HG03196 (cell line): ENCODE results near the gene UGT1A9.
"Not testable (repeated sequence)": the region's sequence is repeated elsewhere in the genome, so short reads cannot be mapped to it uniquely, and the experiment has no call there.

ENCODE experiments used
- ATAC-seq: cut with Tn5 transposase; IDR thresholded peaks from one replicate; pipeline ENCODE4 v1.9.1; 2021; ENCODE audit not compliant: unreplicated experiment

Gene UGT1A9

GRCh38 chr2:233671290-233672161 is at the start of gene UGT1A9:
Gene UGT1A9 (plus strand): TSS chr2:233671898. CDS start chr2:233671935, 37 bp downstream.
- no peak for ATAC-seq

- ATAC-seq, result no peak
These were observed 44.2 kb upstream of the UGT1A9 start for GRCh38 chr2:233627331-233628025.

- not testable (repeated sequence) for ATAC-seq
These were observed 35.4 kb upstream of the UGT1A9 start, which contains the start of gene UGT1A10 for GRCh38 chr2:233636306-233636705. Gene UGT1A10 (plus strand): TSS chr2:233636448. CDS start chr2:233636523, 75 bp downstream.

DNA sequence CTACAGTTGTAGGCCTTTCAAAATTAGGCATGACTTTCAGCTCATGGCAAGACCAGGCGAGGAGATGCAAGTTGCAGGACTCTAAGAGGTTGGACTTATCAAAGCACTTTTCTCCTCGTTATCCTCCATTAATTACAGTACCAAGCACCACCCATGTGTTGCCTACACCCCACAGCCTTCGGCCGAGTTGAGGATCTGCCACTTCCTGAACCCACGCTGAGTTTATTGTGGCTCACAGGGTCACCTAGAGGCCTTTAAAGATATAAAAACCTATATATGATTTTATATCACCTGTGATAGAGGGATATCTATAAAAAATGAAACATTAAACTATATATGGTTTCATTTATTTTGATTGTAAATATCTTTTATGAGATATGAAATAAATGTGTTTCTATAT is 32.9 kb upstream of the UGT1A9 start:
- no peak for ATAC-seq

DNA sequence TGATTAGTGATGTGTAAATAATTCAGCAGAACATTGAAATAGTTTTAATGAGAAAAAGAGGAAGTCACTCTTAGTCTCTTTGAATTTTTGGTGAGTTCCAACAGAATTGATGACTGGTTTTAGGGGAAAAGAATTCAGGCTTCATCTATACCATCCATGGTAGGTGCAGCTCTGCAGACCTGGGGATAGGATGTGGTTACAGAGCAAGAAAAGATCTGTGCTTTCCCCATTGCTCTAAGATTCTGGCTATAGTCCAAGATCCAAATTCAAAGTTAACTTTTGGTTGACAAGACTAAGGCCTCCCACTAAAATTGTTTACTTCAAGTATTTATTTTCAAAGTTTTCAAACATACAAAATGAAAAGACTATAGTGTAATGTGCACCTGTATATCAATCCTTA is 31.8 kb upstream of the UGT1A9 start:
- ATAC-seq, result no peak

GRCh38 chr2:233643128-233643527 is 28.6 kb upstream of the UGT1A9 start:
- no peak for ATAC-seq

GRCh38 chr2:233646033-233646432 is 25.7 kb upstream of the UGT1A9 start:
- not testable (repeated sequence) for ATAC-seq

DNA sequence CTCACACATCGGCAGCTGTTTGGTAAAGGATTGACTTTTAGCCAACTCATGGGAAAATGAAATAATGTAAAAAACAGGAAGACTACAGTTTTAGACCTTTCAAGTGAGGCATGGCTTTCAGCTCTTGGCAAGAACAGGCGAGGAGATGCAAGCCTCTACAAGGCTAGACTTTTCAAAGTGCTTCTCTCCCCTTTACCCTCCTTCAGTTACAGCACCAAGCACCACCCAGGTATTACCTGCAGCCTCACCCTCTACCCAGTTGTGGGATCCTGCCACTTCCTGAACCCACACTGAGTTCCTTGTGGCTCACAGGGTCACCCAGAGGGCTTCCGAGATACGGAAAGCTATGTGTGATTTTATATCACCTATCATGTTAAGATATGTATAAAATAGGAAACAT is 20.7 kb upstream of the UGT1A9 start:
- ATAC-seq, result no peak

- ATAC-seq, result no peak
These were observed 20.3 kb upstream of the UGT1A9 start for GRCh38 chr2:233651430-233651829.

DNA sequence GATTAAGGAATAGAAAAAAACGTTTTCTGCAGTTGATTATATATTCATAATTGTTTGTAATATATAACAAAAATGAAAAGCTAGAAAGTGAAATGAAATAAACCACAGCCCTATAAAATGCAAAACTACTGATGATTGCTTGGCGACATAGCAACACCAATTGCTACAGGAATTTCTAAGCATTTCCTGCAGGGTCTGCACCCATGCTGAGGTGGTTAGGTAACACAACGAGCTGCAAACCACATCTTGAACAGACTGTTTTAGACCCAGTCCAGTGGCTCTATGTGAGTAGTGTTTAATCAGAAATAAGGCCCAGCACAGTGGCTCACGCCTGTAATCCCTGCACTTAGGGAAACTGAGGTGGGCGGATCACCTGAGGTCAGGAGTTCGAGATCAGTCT is 17.2 kb upstream of the UGT1A9 start:
- ATAC-seq, result no peak

- no peak for ATAC-seq
These were observed 16.7 kb upstream of the UGT1A9 start for GRCh38 chr2:233655043-233655442.

DNA sequence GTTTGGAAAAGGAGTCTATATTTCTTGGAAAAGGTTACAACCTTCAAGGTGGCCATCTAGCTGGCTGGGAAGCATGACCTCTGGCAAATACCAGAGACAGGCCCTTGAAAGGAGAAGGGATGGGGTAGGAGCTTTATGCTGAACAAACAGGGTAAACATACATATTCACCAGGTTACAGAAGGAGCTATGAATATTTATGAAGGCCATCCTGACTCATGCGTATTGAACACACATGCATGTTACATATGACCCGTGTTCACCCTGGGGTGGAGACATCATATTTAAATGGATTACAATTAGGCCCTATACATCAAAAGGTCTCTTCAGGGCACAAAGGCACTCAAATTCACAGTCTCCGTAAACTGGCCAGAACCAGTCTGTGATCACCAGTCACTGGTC is 15.8 kb upstream of the UGT1A9 start:
- ATAC-seq, result not testable (repeated sequence)

GRCh38 chr2:233656443-233656842 is 15.3 kb upstream of the UGT1A9 start:
- no peak for ATAC-seq

- no peak for ATAC-seq
These were observed 13.1 kb upstream of the UGT1A9 start for GRCh38 chr2:233658610-233659009.

GRCh38 chr2:233663911-233664310 is 7.8 kb upstream of the UGT1A9 start:
- no peak for ATAC-seq

- ATAC-seq, result no peak
These were observed 3.0 kb upstream of the UGT1A9 start for GRCh38 chr2:233668605-233669260.

GRCh38 chr2:233672886-233673285 is 1.2 kb downstream of the UGT1A9 start:
- ATAC-seq, result no peak

- no peak for ATAC-seq
These were observed 2.2 kb downstream of the UGT1A9 start for GRCh38 chr2:233673896-233674295.

- no peak for ATAC-seq
These were observed 2.6 kb downstream of the UGT1A9 start for GRCh38 chr2:233674314-233674713.

GRCh38 chr2:233674995-233675394 is 3.3 kb downstream of the UGT1A9 start:
- ATAC-seq, result no peak

- no peak for ATAC-seq
These were observed 4.3 kb downstream of the UGT1A9 start for GRCh38 chr2:233676046-233676445.

GRCh38 chr2:233679196-233679595 is 7.5 kb downstream of the UGT1A9 start:
- no peak for ATAC-seq
